HT1080 (cell line): ENCODE data around the gene ATPAF2. TPM values are rescaled to one million over a fixed set of nuclear protein-coding genes. Genes with fewer than 3 reads are reported as not detected.

Experiments used
- DNase-seq: peaks from one replicate; pipeline ENCODE4 v3.0.0-alpha.2; 2015; ENCODE audit warnings: low read depth
- polyA plus RNA-seq, 2 experiments: library from polyadenylated mRNA; depleted of rRNA; stranded (reverse); fragments of >200 nt; gene quantifications; 2 replicates each; pipeline ENCODE4 v1.2.3, GENCODE V29; 2015
- total RNA-seq: library from RNA; depleted of rRNA; stranded (reverse); fragments of >200 nt; shearing (Covaris generic); gene quantifications from 2 replicates; pipeline ENCODE4 v1.2.3, GENCODE V29; 2014; rRNA removed

ATPAF2 gene
- 16.6 and 17.8 TPM in 2 replicates for total RNA-seq
- 14.8 and 24.4 TPM in 2 replicates for polyA plus RNA-seq (2015; cell fraction: cytosol; rRNA removed)
- 23.2 and 26.4 TPM in 2 replicates for polyA plus RNA-seq (2015; cell fraction: nucleus; rRNA removed)

GRCh38 chr17:18038861-18039534 lies at the start of gene ATPAF2, which contains the start of gene GID4:
TSS of gene ATPAF2 (minus strand) at chr17:18039168. CDS start at chr17:18039013, 155 bp downstream.
TSS of gene GID4 (plus strand) at chr17:18039408. CDS start at chr17:18039465, 57 bp downstream.
- peak; percentile 99 for DNase-seq

GRCh38 chr17:18087610-18088491 lies 48.9 kb upstream of the ATPAF2 start, which contains the start of gene DRG2:
TSS of gene DRG2 (plus strand) at chr17:18087948. CDS start at chr17:18088024, 76 bp downstream.
- DNase-seq: peak; percentile 89

DNA sequence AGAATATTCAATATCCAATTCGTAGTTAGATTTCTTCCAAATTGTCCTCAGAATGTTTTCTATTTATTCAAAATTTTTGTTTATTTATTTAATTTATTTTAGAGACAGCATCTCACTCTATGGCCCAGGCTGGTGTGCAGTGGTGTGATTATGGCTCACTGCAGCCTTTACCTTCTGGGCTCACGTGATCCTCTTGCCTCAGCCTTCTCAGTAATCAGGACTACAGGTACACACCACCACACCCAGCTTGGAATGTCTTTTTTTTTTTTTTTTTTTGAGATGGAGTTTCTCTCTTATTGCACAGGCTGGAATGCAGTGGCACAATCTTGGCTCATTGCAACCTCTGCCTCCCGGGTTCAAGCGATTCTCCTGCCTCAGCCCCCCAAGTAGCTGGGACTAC lies 45.3 kb upstream of the ATPAF2 start:
- no peak for DNase-seq

- no peak for DNase-seq
These were observed 40.6 kb upstream of the ATPAF2 start for GRCh38 chr17:18079543-18079942.

- no peak for DNase-seq
These were observed 38.0 kb upstream of the ATPAF2 start for GRCh38 chr17:18076936-18077335.

DNA sequence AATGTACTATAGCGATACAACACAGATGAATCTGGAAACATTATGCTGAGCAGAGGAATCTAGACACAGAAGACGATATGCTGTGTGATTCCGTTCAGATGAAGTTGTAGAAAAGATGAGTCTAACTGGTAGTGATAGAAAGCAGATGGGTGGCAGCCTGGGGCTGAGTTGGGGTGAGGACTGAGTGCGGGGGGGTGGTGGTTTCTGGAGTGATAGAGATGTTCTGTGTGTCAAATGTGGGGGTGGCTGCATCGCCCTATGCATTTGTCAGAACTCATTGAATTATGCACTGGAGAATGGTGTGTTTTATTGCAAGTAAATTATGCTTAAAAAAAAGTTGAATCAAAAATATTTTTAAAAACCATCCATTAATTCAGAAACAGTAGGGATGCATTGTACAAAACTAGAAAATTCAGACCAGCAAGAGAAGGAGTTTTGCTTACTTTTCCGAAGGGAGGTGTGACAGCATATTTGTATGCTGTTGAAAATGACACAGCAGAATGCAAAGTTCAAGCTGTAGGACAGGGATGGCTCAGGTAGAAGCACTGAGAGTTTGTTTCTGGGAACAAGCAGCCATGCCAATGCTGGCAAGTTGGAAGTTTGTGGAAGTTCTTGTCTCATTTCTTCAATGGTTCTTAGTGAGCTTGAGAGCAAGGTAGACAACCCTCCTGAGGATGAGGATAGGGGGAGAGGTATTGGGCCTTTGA lies 35.8 kb upstream of the ATPAF2 start:
- DNase-seq: no peak

GRCh38 chr17:18071751-18072150 lies 32.8 kb upstream of the ATPAF2 start:
- DNase-seq: no peak

DNA sequence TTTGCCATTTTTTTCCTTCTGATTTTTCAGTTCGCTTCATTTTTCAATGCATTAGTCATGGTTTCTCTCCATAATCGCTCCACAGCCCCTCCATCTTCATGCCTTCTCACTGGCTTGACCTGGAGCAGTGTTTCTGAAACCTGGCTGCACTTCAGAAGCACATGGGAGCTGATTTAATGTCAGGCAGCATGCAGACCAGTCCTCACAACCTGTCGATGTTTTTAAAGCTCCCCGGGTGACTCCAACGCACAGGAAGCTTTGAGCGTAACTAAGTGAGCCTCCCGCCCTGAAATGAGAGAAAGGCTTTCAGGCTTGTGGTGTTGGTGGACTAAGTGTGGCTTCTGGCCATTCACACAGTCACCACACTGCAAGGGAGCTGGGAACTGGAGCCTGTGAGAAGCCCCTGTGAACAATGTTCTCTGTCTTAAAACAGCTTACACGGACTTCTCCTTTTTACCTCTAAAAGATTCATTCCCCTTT lies 31.9 kb upstream of the ATPAF2 start:
- peak; percentile 60 for DNase-seq

- DNase-seq: no peak
These were observed 30.1 kb upstream of the ATPAF2 start for GRCh38 chr17:18069101-18069500.

DNA sequence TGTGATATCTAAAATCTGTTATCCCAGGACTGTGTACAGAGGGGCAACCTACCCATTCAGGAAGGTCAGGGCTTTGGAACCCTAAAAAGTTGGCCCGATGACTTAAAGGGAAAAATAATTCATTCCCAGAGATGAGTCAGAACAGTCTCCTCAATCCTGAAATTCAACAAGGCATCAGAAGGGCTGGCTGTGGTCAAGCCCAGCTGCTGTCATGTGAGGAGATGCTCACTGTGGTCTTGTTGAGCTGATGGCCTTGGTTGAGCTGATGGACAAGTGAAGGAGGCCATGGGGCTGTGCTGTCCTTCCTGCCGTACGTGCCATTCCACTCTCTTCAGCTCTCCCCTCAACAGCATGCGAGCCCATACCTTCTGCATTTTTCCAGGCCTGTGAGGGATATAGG lies 27.9 kb upstream of the ATPAF2 start:
- DNase-seq: no peak

DNA sequence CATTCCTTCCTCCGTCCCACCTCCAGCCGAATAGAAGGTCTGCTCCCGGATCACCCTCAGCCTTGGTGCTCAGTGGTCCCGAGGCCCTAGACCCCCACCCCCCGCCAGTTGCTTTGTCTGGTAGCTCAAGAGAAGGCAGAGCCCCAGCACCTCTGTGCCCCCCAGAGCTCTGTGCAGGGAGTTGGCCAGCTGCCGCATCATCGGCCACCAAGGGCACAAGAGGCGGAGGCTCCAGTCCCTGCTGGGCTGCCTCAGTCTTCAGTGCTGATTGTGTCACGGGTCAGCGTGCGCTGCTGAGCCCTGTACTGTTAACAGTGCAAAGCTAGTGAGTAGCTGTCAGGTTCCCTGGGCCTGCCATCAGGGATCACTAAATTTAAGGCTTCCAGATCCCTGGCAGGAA lies 26.6 kb upstream of the ATPAF2 start:
- DNase-seq: no peak

DNA sequence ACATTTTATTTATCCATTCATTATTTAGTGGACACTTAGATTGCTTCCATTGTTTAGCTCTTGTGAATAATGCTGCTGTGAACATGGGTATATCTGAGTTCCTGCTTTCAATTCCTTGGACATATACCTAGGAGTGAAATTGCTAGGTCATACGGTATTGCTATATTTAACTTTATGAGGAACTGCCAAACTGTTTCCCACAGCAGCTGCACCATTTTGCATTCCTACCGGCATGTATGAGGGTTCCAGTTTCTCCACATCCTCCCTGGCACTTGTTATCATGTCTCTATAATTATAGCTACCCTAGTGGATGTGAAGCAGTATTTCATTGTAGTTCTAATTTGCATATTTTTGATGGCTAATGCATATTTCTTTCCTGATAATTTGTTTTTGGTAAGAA lies 25.1 kb upstream of the ATPAF2 start:
- DNase-seq: no peak

GRCh38 chr17:18059283-18059682 lies 20.3 kb upstream of the ATPAF2 start:
- peak; percentile 55 for DNase-seq

GRCh38 chr17:18056214-18056613 lies 17.2 kb upstream of the ATPAF2 start:
- DNase-seq: no peak

GRCh38 chr17:18055597-18055996 lies 16.6 kb upstream of the ATPAF2 start:
- DNase-seq: no peak

- DNase-seq: no peak
These were observed 6.9 kb upstream of the ATPAF2 start for GRCh38 chr17:18045691-18046350.

- no peak for DNase-seq
These were observed 5.6 kb upstream of the ATPAF2 start for GRCh38 chr17:18044609-18045008.

DNA sequence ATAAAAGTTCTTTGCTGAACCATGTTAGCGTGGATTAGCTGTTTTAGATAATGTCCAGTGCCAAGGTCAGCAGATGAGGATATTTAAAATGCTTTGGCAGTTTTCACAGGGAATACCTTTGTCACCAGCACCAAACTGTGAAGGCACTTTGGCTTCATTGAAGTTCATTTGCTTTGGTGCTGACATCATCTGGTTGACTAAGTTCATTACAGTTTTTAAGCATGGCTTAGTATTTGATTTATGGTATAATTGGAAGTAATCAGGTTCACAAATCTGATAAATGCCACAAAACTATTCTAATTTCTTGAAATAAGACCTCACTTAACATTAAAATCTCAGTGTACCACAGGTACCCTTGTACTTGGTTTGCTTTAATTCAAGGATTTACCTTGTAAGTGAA lies 4.5 kb upstream of the ATPAF2 start:
- no peak for DNase-seq

DNA sequence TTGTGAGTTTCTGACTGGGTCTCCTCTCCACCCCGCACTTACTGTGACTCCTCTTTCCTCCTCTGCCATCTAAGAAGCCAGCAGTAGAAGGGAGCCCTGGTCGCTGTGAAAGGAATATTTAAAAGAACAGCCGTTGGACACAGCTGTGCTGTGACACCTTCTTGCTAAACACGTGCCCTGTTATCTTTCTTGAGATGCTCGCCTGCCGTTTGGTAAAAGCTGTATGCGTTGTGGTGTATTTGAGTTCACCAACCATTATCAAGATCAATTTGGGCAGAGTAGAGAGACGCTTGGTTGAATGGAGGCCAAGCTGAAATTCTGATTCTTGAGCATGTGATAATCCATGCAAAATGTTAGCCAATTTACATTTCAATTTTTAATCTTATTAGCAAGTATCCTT lies 4.0 kb upstream of the ATPAF2 start:
- DNase-seq: no peak

DNA sequence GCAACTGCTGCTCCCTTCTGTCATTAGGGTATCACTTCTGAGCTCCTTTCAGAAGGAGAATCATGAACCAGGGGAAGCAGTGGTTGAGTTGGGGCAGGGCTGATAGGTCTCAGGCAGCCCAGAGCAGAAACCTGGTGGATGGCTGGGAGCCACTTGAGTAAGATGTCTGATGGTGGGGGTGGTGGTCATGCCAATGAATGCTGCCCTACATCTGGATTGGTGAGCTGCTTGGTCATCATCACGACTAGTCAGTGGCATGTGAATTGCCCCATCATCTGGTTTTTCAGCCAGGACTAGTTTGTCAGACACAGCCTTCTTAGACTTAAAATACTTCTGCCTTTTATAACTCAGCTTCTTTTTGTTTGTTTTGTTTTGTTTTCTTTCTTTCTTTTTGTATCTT lies 2.8 kb upstream of the ATPAF2 start:
- DNase-seq: peak; percentile 33
